ENCODE measurements around the gene GRWD1.

GRWD1 gene

GRCh38 chr19:48398375-48399235 lies 47.2 kb upstream of the GRWD1 start:
- ATAC-seq, result peak; percentile 47
- TF ChIP-seq POU6F1 (CRISPR knock-in tag; IDR thresholded peaks at IDR 0.05; ENCODE audit: borderline replicate concordance, low read depth), result no peak
- TF ChIP-seq ZFP3 (CRISPR knock-in tag; IDR thresholded peaks at IDR 0.05), result no peak
- TF ChIP-seq, protein P1, sequence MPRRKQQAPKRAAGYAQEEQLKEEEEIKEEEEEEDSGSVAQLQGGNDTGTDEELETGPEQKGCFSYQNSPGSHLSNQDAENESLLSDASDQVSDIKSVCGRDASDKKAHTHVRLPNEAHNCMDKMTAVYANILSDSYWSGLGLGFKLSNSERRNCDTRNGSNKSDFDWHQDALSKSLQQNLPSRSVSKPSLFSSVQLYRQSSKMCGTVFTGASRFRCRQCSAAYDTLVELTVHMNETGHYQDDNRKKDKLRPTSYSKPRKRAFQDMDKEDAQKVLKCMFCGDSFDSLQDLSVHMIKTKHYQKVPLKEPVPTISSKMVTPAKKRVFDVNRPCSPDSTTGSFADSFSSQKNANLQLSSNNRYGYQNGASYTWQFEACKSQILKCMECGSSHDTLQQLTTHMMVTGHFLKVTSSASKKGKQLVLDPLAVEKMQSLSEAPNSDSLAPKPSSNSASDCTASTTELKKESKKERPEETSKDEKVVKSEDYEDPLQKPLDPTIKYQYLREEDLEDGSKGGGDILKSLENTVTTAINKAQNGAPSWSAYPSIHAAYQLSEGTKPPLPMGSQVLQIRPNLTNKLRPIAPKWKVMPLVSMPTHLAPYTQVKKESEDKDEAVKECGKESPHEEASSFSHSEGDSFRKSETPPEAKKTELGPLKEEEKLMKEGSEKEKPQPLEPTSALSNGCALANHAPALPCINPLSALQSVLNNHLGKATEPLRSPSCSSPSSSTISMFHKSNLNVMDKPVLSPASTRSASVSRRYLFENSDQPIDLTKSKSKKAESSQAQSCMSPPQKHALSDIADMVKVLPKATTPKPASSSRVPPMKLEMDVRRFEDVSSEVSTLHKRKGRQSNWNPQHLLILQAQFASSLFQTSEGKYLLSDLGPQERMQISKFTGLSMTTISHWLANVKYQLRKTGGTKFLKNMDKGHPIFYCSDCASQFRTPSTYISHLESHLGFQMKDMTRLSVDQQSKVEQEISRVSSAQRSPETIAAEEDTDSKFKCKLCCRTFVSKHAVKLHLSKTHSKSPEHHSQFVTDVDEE (CRISPR knock-in tag; IDR thresholded peaks at IDR 0.05), result peak; percentile 86
- no peak for TF ChIP-seq CSDC2 (CRISPR knock-in tag; IDR thresholded peaks at IDR 0.05)
- 0 out of 2 replicates have a peak, but pooled peaks have one; percentile 72 for TF ChIP-seq ZNF565 (CRISPR knock-in tag; conservative IDR thresholded peaks at IDR 0.05; ENCODE audit: low read depth)
- no peak for TF ChIP-seq OSR1 (CRISPR knock-in tag; IDR thresholded peaks at IDR 0.05)
- peak; percentile 44; the same call in 1 of the 2 replicates for TF ChIP-seq SNAI2 (CRISPR knock-in tag; IDR thresholded peaks at IDR 0.05)
- no peak for TF ChIP-seq PPARA (CRISPR knock-in tag; IDR thresholded peaks at IDR 0.05; ENCODE audit: borderline replicate concordance)
- TF ChIP-seq CREB5 (CRISPR knock-in tag; IDR thresholded peaks at IDR 0.05; ENCODE audit: low read depth), result no peak

DNA sequence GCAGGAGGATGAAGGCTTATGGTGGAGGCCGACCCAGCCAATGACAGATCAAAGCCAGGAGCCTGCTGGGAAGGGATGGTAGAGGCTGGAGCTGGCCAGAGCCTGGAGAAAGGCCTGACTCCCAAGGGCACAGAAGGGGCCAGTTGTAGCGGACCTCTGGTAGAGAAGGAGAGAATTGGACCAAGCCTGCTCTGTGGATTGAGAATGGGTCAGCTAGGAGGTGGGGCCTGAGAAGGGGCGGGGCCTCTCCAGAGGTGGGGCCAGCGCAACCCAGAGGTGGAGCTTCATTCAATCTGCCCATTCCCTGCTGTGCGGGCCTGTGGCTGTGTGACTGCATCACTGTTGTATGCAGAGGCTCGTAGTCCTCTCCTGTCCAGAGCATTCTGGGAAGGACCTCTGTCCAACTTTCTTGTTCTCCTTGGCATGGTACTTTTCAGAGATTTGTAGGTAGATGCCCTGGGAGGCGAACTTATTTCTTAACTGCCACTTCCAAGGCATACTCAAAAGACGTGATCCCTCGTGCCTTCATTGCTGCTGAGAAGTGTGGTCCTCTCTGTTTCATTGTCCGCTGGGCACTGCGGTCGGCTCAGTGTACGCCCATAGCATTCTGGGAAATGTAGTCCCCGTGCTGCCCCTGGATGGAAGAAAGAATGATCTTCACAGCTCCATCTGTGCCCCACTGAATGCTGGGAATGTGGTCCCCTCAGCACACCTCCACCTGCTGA lies 45.6 kb upstream of the GRWD1 start:
- peak; percentile 54 for ATAC-seq

More for the DNA sequence above, 45.6 kb upstream of the GRWD1 start:
- TF ChIP-seq OSR1 (CRISPR knock-in tag; IDR thresholded peaks at IDR 0.05) (no peak), CREB5 (CRISPR knock-in tag; IDR thresholded peaks at IDR 0.05; ENCODE audit: low read depth) (no peak), CSDC2 (CRISPR knock-in tag; IDR thresholded peaks at IDR 0.05) (no peak), BACH2 (CRISPR knock-in tag; IDR thresholded peaks at IDR 0.05; ENCODE audit: borderline replicate concordance) (no peak), ARNTL (CRISPR knock-in tag; IDR thresholded peaks at IDR 0.05; ENCODE audit: borderline replicate concordance, low read depth) (no peak), TOX (CRISPR knock-in tag; IDR thresholded peaks at IDR 0.05; ENCODE audit: borderline replicate concordance) (no peak), GLIS3 (CRISPR knock-in tag; IDR thresholded peaks at IDR 0.05) (no peak), ZFP3 (CRISPR knock-in tag; IDR thresholded peaks at IDR 0.05) (no peak)
- TF ChIP-seq, protein P1 (CRISPR knock-in tag; IDR thresholded peaks at IDR 0.05), result no peak
- TF ChIP-seq, protein P2, sequence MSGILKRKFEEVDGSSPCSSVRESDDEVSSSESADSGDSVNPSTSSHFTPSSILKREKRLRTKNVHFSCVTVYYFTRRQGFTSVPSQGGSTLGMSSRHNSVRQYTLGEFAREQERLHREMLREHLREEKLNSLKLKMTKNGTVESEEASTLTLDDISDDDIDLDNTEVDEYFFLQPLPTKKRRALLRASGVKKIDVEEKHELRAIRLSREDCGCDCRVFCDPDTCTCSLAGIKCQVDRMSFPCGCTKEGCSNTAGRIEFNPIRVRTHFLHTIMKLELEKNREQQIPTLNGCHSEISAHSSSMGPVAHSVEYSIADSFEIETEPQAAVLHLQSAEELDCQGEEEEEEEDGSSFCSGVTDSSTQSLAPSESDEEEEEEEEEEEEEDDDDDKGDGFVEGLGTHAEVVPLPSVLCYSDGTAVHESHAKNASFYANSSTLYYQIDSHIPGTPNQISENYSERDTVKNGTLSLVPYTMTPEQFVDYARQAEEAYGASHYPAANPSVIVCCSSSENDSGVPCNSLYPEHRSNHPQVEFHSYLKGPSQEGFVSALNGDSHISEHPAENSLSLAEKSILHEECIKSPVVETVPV (CRISPR knock-in tag; IDR thresholded peaks at IDR 0.05), result no peak

Measured in SK-N-SH treated with all-trans-retinoic acid at 6 μM for 48 hours (cell line).